Testis (tissue), 2 donors: Measurements from ENCODE around the gene RBKS.

Experiments
- POLR2A ChIP-seq: fragments of 450-650 bp; IDR thresholded peaks from one replicate; pipeline ENCODE4 v1.6.1; 2017; ENCODE audit warnings: antibody characterized with exemption, mild to moderate bottlenecking, moderate library complexity
- TF ChIP-seq, protein P1 (sequence below), 3 experiments: fragments of 450-650 bp in 2 of 3; fragments of 200-600 bp in 1 of 3; sonication (generic) in 1 of 3; IDR thresholded peaks; one replicate each; pipeline ENCODE4 v1.5.1; 2016 to 2019; ENCODE audit warnings: antibody characterized with exemption in 3 of 3, mild to moderate bottlenecking in 2 of 3, moderate library complexity in 1 of 3

- TF ChIP-seq, protein P1, sequence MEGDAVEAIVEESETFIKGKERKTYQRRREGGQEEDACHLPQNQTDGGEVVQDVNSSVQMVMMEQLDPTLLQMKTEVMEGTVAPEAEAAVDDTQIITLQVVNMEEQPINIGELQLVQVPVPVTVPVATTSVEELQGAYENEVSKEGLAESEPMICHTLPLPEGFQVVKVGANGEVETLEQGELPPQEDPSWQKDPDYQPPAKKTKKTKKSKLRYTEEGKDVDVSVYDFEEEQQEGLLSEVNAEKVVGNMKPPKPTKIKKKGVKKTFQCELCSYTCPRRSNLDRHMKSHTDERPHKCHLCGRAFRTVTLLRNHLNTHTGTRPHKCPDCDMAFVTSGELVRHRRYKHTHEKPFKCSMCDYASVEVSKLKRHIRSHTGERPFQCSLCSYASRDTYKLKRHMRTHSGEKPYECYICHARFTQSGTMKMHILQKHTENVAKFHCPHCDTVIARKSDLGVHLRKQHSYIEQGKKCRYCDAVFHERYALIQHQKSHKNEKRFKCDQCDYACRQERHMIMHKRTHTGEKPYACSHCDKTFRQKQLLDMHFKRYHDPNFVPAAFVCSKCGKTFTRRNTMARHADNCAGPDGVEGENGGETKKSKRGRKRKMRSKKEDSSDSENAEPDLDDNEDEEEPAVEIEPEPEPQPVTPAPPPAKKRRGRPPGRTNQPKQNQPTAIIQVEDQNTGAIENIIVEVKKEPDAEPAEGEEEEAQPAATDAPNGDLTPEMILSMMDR (IDR thresholded peaks at IDR 0.05): no peak
- no peak for TF ChIP-seq POLR2A
These were observed 11.0 kb upstream of the RBKS start for GRCh38 chr2:27901234-27901633.
